GM21528 (cell line): ENCODE measurements around the gene HS1BP3.

Experiments used
- ATAC-seq: cut with Tn5 transposase; IDR thresholded peaks from one replicate; pipeline ENCODE4 v1.9.1; 2021; ENCODE audit warnings: mild to moderate bottlenecking, moderate library complexity; ENCODE audit not compliant: unreplicated experiment, low FRiP score

Gene HS1BP3

DNA sequence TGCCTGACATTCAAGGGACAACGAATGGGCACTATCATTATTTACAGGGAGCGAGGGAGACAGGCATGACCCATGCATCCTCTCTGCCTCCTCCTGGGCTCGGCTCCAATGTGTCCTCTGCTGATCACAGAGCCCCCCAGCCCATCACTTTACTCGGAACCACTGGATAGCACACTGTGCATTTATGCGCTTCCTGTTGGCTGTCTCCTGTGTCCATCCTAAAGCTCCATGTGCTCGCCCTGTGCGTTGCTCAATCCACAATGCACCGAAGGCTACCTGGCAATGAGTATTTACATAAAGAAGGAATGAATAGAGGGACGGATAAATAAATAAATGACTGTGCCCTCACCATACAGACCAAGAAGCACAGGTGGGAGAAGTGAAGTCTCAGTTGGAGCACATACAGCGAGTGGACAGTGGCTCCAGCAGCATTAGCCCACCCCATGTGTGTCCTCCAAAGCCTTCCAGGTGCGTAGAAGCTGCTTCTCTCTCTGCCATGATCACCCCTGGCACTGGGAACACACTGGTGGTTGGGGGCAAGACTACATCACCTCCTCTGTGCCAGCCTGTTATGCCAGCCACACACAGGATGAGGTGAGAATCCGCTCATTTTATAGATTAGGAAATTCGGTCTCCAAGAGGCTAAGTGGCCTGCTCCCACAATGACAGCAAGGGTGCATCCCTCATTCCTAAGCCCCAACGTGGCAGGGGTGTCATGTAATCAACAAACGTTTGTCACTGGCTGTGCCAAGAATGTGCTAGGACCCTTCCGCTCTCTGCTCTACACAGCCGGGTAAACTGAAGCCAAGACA, 13.7 kb upstream of the HS1BP3 start:
- ATAC-seq = no peak

DNA sequence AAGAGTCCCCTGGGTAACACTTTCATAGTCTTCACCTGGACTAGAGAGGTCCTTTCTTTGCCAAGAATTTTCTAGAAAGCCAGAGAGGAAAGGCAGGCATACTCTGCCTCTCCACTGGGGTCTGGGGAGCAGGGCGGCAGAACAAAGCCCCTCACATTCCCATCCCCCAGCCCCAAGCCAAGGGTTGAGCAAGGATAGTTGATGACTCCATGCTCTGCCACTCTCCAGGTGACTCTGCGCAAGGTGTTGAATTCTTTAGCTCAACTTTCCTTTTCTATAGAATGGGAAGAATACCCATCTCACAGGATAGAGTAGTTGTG, 13.1 kb upstream of the HS1BP3 start:
- no peak for ATAC-seq

DNA sequence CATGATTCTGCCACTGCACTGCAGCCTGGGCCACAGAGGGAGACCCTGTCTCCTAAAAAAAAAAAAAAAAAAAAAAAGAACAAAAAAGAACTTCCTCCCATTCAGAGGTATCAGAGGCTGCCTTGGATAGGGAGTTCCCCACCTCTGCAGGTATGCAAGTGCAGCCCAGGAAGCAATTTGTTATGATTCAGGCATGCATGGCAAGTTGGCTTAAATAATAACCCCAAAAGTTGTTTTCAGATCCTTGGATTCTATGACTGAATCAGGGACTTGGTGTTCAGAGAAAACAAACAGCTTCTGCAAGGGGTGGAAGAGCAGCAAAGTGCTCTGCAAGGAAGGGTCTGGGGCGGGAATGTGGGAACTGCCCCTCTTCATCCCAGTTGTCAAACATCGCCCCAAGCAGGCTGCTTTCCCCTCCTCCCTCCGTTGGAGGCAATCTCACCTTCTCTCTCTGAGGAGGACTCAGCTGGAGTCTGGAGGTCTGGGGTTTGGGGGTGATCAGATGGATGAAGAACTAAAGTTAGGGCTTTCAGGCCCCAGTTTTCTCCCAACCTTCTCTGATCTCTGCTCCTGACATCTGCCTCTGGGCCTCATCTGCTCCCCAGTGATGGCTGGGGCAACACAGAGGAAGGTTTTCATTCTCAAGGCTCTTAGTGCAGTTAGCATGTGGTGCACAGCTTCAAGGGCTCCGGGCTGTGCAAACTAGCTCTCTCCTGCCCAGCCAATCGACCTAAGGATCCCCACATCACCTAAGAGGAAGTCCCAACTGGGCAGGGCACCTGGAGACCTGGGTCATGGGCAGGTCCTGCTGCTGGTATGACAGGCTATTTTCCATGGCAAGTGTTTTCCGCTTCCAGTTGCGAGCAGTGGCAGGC, 12.5 kb upstream of the HS1BP3 start:
- ATAC-seq = no peak

DNA sequence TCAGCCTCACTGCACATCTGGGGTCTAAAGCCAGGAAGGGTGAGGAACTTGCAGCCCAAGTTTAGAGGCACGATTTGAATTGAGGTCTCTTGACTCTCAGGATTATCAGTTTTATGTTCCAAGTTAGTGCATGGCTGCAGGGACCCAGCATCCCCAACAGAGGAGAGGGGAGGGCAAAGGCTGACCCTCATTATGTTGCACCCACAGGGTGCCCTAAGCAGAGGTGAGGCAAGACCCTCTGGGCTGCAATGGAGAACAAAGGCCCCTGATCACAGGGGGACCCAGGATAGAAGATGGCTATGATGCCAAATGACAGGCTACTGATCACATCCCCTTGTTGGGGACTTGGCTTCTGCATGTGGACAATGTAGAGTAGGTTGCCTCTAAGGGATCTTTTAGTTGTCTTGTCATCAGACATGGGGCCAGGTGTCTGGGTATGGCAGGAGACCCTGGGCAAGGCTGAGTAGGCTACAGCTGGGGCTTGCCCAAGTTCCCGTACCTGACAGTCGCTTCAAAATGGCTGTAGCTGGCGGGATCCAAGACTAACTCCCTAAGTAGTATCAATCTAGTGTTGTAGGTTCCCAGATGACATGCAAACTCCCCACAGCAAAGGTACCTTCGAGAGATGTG, 11.5 kb upstream of the HS1BP3 start:
- no peak for ATAC-seq

DNA sequence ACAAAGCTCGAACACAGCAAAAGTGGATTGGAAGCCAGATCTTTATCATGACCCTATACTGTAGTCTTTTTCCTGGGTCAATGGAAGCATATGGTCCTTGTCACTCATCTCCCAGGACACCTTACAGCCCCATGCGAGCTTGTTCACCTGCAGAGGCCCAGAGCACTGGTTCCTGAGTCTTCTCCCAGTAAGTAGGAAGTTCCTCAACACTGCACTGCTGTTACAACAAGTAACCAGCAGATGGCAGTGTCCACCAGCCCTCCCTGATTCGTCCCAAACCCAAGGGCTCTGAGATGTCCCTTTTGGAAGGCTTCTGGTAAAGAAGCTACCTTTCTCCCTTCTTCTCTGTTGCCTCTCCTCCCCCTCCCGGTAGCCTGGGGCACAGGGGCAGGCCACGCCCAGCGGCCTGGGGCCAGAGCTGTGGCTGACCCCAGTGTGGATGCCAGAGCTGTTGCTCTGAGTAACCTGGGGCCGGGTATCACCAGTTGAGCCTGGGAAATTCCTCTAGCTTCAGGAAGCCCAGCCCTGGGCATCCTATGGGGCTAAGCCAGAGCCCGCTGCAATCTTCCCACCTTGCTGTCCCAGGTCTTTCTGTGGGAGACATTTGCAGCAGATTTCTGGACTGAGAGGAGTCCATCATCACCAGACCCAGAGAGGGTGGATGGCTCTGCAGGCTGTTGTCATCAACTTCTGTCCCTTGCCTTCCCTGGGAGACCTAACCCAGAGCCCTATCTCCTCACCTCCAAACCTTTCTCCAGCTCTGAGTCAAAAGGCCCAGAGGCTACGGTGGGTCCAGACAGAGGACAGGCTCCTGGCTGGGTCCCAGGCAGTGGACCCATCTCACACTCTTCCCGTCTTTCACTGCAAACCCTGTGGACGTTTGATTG, 10.8 kb upstream of the HS1BP3 start:
- peak; percentile 64 for ATAC-seq

DNA sequence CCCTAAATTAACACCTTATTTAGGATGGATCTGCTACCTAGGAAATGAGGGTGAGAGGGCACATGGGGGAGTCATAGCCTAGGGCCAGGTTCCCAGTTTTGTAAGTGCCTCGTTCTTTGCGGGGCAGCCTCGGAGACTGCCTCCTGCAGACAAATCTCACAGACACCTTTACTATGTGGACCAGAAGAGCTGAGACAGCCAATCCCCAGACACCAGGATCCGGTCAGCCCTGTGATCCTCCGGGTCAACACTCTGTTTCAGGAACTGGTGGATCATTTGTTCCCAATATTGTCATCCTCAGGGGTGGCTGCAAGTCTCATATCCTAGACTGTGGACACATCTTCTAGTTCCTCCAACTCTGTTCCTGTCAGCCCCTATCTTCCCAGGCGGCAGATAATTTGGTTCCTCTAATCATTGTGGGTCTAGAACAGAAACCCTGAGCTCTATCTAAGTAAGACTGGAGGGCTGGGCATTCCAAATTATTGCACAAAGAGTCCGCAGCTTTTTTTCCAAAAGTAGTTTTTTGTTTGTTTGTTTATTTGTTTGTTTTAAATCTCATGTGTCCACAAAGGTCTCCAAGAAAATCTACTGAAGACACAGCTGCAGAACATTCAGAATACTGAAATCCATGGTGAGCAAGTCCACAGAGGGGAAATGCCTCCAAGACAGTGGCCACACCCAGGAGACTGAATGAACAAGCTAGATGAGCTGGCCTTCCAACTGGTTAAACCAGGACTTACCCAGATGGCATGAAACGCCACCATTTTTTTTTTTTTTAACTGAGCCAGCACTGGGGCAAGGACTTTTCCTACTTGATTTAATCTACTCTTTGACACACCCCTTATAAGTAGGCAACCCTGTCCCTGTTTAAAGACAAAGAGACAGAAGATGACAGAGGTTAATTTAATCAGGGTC, 9.9 kb upstream of the HS1BP3 start:
- ATAC-seq = no peak

DNA sequence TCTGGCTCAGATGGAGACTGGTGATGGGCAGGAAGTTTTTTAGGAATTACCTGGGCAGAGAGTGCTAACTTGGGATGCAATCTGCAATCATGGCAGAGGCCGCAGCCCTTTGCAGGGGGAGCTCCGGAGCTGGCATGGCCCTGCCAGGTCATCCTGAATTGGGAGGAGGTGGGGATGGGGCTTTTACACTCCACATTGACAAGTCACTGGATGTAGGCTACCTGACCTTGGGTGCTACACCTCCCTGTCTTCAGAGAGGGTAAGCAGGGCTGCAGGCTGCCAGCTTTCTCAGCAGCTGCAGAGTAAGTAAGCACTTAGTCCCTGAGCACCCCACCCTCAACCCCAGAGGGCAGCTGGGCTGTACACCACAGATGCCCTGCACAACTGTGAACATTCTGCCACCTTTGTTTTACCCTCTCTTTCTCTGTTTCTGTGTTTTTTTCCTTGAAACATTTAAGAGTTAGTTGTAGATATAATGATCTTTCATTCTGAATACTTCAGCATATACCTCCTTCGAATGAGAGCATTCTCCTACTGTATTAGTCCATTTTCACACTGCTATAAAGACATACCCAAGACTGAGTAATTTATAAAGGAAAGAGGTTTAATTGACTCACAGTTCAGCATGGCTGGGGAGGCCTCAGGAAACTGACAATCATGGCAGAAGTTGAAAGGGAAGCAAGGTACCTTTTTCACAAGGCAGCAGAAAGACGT, 6.8 kb upstream of the HS1BP3 start:
- no peak for ATAC-seq

DNA sequence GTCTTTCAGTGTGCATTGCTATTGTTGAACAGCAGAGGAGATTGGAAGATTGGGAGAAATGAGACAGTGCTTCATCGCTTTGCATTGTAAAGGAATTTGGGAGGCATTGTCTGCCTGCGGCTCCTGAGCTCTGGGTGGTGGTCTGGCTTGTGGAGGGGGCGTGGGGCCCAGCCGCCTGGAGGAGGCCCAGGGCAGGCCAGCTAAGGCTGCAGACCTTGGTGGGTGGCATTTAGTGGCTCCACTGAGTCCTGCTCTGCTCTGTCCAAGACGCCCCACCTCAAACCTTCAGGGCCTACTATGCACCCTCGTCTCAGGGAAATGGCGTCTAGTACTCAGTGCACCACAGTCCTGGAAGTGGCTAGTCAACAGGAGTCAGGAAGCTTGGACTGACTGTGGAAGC, 5.7 kb upstream of the HS1BP3 start:
- ATAC-seq = no peak

DNA sequence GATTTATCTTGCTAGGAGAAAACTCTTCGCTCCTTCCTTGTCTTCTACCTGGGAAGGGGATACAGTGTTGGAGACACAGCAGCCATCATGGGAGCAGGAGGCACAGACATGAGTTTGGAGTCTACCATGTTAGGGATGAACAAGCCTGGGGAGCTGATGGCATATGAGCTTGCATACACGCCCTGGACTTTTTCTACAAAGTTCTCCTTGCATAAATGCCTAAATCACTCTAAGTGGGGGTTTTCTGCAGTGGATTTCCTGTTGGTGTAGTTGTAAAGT, 3.6 kb upstream of the HS1BP3 start:
- ATAC-seq = no peak

DNA sequence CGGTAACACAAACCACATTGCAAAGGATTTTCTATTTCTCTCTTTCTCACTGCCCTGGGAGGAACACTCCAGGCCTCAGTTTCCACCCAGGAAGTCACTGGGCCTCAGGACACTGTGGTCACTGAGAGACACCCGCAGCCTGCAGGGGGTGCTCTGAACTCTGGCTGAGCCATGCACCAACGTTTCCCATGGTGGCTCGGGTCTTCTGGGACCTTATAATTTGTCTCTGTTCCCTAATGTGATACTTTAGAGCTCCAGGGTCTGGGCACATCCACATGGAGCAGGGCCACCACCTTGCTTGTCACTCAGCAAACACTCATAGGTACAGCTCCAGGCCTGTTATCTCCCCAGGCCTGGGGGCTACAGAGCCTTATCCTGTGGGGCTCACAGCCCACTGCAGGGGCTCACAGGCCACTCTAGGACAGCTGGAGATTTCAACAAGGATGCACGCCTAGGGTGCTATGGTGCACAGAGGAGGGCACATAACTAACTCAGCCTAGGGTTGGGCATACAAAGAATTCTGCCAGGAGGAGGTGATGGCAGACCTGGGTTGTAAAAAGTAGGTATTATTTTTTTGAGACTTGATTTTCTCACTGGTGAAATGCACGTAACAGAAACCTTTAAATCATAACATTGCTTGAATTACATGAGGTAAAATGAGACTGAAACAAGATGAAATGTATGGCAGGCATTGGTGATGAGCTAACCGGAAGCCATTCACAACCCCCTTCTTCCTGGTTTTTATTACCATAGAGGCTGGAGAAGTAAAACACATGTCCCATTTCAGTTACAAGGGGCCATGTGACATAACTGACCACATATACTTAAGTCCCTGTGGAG, 3.0 kb upstream of the HS1BP3 start:
- no peak for ATAC-seq

DNA sequence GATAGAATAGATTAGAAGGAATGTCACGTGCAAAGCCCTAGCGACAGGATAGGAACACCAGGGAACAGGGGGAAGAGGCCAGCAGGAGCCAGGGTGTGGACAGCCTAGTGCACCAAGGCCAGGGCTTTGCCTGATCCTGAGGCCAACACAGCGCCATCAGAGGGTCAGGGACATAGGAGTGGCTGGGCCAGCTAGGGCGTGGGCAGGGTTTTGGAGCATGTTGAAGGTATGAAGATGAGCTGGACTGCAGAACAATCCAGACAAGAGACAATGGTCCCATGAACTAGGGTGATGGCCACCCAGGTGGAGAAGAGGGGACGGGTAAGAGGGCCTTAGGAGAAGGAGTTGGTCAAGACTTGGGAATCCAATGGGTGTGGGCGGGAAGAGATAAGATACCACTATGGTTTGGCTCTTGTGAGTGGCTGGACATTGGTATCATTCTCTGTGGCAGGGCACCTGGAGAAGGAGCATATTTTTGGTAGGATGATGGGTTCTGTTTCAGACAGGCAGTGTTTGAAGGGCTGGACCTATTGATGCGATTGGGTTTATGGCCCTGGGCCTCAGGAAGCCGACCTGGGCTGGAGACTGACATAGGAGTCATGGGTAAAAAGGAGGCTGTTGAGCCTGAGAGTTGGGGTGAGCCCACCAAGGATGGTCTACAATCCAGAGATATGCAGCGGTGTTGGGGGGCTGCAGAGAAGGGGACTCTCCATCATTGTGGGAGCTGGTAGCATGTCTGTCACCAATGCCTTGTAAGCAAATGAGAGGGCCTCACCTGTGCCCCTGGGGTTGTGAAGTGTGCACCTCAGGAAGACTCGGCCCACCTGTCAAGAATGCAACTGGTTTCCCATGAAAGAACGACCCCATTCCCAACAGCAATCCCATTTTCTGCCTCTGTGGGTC, 2.0 kb upstream of the HS1BP3 start:
- no peak for ATAC-seq

DNA sequence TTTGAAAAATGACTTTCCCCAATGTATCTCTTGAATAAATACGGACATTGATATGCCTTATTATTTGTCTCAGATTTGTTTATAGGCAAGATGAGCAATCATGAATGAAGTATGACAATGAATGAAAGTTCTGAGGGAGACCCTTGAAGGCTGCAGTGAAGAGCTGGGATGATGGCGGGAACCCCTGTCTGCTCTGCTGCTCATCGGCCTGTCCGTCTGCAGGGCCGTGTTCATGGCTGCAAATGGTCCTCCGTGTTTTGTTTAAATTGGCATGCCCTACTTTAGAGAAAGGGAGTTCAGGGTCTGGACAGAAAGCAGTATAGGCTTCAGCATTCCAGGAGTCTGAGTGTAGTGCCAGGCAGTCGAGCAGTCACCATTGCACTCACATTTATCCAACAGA, 1.2 kb upstream of the HS1BP3 start:
- no peak for ATAC-seq

DNA sequence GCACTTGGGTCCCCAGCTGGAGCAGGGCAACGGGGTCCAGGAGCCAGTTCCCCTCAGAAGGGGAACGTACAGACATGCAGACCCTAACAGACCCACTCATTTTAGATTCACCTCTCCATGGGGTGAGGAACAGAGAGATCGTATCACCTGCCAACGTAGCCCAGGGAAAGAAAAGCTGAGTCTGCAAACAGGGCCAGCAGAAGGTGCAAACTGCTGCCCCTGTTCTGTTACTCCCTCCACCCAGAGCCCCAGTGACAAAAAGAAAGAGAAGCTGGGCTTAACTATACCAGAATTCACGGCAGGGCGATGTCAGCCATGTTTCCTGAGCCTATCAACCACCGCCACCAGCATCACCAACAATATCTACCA, 817 bp upstream of the HS1BP3 start:
- no peak for ATAC-seq

DNA sequence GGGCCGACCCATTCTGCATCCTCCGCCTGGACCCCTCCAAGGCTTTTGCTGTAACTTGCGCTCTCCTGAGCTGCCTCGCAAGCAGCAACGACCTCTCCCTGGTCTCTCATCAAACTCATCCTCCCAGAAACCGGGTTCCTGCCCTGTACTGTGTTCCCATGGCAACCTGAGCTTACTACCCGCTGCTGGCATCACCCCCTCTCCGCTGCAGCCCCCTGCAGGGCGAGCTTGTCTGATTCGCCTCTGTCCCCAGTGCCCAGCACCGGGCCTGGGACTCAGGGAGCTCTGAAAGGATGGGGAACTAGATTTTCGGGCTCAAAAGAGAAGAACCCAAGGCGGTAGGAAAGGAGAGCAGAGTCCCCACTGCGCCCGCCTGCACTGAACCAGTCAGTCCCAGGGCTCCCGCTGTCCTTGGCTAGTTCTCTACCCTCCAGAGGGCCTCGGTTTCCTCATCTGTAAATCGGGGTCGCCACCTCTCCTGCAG, 463 bp downstream of the HS1BP3 start:
- ATAC-seq = peak; percentile 28

DNA sequence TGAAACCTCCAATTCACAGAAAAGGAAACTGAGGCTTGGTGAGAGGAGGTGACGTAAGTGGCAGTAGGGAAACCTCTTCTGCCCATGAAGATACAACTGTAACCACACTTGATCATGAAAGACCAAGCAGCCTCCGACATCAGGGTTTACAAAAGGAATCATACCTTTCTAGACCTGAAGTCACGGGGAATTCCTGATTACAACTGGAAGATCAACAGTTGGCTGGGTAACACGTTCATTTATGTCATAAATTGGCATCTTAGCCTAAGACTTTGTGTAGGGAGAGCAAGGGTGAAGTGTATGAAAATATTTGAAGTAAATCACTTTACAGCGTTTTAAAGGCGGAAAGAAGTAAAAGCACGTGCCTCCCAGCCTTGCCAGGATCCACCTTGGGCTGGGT, 922 bp downstream of the HS1BP3 start:
- no peak for ATAC-seq

DNA sequence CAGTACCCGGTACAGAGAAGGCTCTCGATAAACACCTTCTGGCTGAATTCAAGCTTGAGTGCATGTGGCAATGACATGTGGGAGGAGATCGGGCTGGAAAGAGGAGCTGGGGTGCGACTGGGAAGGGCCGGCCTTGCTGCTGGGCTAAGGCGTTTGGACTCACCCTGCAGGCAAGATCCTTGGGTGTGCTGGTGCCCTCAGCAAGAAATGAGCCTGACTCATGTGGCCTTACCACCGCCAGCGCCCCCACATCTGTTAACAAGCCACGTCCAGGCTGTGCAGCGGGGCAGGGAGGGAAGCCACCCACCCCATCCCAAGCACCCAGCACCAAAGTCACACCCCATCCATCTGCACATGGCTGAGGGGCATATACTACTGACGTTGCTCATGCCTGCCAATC, 1.3 kb downstream of the HS1BP3 start:
- no peak for ATAC-seq

DNA sequence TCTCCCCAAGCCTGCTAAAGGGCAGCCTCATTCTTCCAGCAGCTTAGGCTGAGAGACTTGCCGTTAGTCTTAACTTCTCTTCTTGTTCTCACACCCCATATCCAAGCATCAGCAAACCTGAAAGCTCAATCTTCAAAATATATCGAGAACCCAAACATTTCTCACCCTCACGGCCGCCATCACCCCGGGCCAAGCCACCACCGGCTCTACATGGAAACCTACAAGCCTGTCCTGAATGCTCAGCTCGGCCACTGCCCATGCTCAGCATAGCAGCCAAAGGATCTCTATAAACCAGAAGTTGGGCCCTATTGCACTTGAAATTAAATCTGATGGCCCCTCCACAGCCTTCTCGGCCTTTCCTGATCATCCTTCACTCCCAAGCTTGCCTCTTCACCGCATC, 2.1 kb downstream of the HS1BP3 start:
- ATAC-seq = no peak
